Measurements from ENCODE around the gene SNRNP27.
A peak's percentile ranks its signal among the peaks of the same experiment; 100 is the strongest.
"Not testable (repeated sequence)": the region's sequence is repeated elsewhere in the genome, so short reads cannot be mapped to it uniquely, and the experiment has no call there.

Gene SNRNP27

DNA sequence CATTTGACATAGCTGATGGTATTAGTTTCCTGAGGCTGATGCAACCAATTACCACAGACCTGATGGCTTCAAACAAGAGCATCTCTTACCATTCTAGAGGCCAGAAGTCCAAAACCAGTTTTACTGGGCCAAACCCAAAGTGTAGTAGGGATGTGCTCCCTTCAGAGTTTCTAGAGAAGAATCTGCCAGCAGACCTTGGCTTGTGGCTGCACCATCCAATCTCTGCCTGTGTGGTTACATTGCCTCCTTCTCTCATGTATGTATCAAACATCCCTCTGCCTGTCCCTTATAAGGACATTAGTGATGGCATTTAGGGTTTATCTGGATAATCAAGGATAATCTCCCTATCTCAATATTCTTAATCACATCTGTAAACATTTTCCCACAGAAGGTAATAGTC is 4.5 kb upstream of the SNRNP27 start:
- Histone ChIP-seq H3K36me3 (ENCODE audit: control insufficient read depth, insufficient read depth, low read length) (no peaks in the 10 kb centered on the region), H3K27ac (no peak overlapping the region), H3K9ac (no peak overlapping the region), H3K4me1 (peaks cover 6% of the 10 kb centered on the region), H3K4me3 (ENCODE audit: low read depth, low read length) (no peak overlapping the region), H2AFZ (no peak overlapping the region), H3K79me2 (peaks cover 5% of the 10 kb centered on the region), H3K9me3 (ENCODE audit: control insufficient read depth, low read length) (no peaks in the 10 kb centered on the region), H3K27me3 (ENCODE audit: control insufficient read depth, insufficient read depth, low read length) (no peaks in the 10 kb centered on the region), H3K4me2 (ENCODE audit: low read length) (no peak overlapping the region)
- no peak for TF ChIP-seq CTCF (IDR thresholded peaks at IDR 0.05)

DNA sequence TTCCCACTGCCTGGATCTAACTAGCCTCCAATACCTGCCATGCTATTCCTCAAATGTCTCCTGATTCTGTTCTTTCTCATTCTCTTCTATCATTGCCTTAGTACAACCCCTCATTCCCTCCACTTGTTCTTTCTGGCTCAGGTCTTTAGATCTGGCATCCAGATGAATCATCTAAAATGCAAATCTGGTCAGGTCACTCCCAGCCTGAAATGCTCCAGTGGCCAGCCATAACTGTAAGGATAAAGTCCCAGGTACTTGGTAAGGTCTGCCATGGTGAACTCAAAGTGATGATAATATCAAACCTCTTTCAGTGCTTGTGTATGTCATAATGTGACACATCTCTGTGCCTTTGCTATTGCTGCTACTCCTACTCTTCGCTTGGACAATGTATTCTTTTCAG is 2.9 kb upstream of the SNRNP27 start:
- Histone ChIP-seq H3K9me3 (ENCODE audit: control insufficient read depth, low read length) (no peaks in the 10 kb centered on the region), H2AFZ (no peak overlapping the region)

DNA sequence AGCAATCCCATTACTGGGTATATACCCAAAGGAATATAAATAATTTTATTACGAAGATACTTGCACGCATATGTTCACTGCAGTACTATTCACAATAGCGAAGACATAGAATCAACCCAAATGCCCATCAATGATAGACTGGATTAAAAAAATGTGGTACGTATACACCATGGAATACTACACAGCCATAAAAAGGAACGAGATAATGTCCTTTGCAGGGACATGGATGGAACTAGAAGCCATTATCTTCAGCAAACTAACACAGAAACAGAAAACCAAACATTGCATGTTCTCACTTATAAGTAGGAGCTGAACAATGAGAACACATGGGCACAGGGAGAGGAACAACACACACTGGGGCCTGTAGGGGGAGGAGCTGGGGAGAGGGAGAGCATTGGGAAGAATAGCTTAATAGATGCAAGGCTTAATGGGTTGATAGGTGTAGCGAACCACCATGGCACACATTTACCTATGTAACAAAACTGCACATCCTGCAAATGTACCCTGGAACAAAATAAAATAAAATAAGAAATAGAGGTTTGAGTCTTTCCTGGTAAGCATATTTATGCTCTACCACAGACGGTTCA is 825 bp upstream of the SNRNP27 start:
- H3K27ac ChIP-seq; H3K36me3 ChIP-seq (ENCODE audit: control insufficient read depth, insufficient read depth, low read length); H3K9me3 ChIP-seq (ENCODE audit: control insufficient read depth, low read length); H3K27me3 ChIP-seq (ENCODE audit: control insufficient read depth, insufficient read depth, low read length); H3K4me3 ChIP-seq (ENCODE audit: low read depth, low read length); H3K9ac ChIP-seq; H3K4me1 ChIP-seq; H3K79me2 ChIP-seq: not testable (repeated sequence)
- Histone ChIP-seq H2AFZ (peak overlapping the region; percentile 93), H3K4me2 (ENCODE audit: low read length) (peak overlapping the region; percentile 86)

More for the DNA sequence above, 2.9 kb upstream of the SNRNP27 start:
- H3K4me2 ChIP-seq (ENCODE audit: low read length) = no peak overlapping the region
- H3K27me3 ChIP-seq (ENCODE audit: control insufficient read depth, insufficient read depth, low read length) = no peaks in the 10 kb centered on the region
- peaks cover 6% of the 10 kb centered on the region for H3K79me2 ChIP-seq
- H3K9ac ChIP-seq = no peak overlapping the region
- no peaks in the 10 kb centered on the region for H3K36me3 ChIP-seq (ENCODE audit: control insufficient read depth, insufficient read depth, low read length)
- no peak for TF ChIP-seq CTCF (IDR thresholded peaks at IDR 0.05)
- H3K4me1 ChIP-seq = peaks cover 2% of the 10 kb centered on the region
- no peak overlapping the region for H3K27ac ChIP-seq
- H3K4me3 ChIP-seq (ENCODE audit: low read depth, low read length) = no peak overlapping the region

- not testable (repeated sequence) for H3K79me2 ChIP-seq; H2AFZ ChIP-seq; H3K9ac ChIP-seq; H3K4me1 ChIP-seq; H3K27ac ChIP-seq; H3K36me3 ChIP-seq (ENCODE audit: control insufficient read depth, insufficient read depth, low read length); H3K27me3 ChIP-seq (ENCODE audit: control insufficient read depth, insufficient read depth, low read length); H3K9me3 ChIP-seq (ENCODE audit: control insufficient read depth, low read length)
- peak overlapping the region; percentile 88 for H3K4me3 ChIP-seq (ENCODE audit: low read depth, low read length)
- peak overlapping the region; percentile 86 for H3K4me2 ChIP-seq (ENCODE audit: low read length)
Measured at GRCh38 chr2:69894737-69895136, 981 bp downstream of the SNRNP27 start.

DNA sequence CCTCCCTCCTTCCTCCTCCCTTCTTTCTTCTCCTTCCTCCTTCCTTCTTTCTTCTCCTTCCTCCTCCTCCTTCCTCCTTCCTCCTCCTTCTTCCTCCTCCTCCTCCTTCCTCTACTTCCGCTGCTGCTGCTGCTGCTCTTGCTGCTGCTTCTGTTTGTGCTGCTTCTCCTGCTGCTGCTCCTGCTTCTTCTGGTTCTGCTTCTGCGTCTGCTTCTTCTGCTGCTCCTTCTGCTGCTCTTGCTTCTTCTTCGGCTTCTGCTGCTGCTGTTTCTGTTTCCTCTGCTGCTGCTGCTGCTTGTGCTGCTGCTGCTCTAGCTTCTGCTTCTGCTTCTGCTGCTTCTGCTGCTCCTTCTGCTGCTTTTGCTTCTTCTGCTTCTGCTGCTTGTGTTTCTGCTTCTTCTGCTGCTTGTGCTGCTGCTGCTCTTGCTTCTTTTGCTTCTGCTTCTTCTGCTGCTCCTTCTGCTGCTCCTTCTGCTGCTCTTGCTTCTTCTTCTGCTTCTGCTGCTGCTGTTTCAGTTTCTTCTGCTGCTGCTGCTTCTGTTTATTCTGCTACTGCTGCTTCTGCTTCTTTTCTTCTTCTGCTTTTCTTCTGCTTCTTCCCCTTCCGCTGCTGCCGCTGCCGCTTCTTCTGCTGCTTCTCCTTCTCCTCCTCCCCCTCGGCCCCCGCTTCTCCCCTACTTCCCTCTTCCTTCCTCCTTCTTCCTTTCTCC is 8.6 kb downstream of the SNRNP27 start:
- no peak overlapping the region for H3K9ac ChIP-seq
- no peaks in the 10 kb centered on the region for H3K9me3 ChIP-seq (ENCODE audit: control insufficient read depth, low read length)
- H3K4me3 ChIP-seq (ENCODE audit: low read depth, low read length) = no peak overlapping the region
- H3K4me2 ChIP-seq (ENCODE audit: low read length) = no peak overlapping the region
- H2AFZ ChIP-seq = no peak overlapping the region
- H3K27me3 ChIP-seq (ENCODE audit: control insufficient read depth, insufficient read depth, low read length) = no peaks in the 10 kb centered on the region
- no peaks in the 10 kb centered on the region for H3K4me1 ChIP-seq
- no peaks in the 10 kb centered on the region for H3K36me3 ChIP-seq (ENCODE audit: control insufficient read depth, insufficient read depth, low read length)
- no peak overlapping the region for H3K27ac ChIP-seq
- TF ChIP-seq CTCF (IDR thresholded peaks at IDR 0.05) = no peak
- H3K79me2 ChIP-seq = peaks cover 7% of the 10 kb centered on the region

All from parathyroid adenoma (tissue), 2 donors.